Erythroblast (primary cell): ENCODE results near the gene TRIO.

Experiments
- DNase-seq, 2 experiments: peaks; one replicate each; lab custom pipeline; 2025; lab: John Stamatoyannopoulos, UW
- GATA1 ChIP-seq: IDR thresholded peaks from 2 replicates; pipeline ENCODE4 v1.6.1; 2011; ENCODE audit warnings: low read depth, mild to moderate bottlenecking, control low read depth, low read length, moderate library complexity
- POLR2A ChIP-seq: IDR thresholded peaks from 2 replicates; pipeline ENCODE4 v1.6.1; 2011; ENCODE audit warnings: mild to moderate bottlenecking, low read length

The TRIO gene

GRCh38 chr5:14156650-14157492 is 13.7 kb downstream of the TRIO start:
- DNase-seq: no peak
- TF ChIP-seq POLR2A (no peak), GATA1 (no peak)

GRCh38 chr5:14157493-14157782 is 14.3 kb downstream of the TRIO start:
- no peak for DNase-seq

GRCh38 chr5:14158890-14159666 is 15.9 kb downstream of the TRIO start:
- no peak for DNase-seq
- TF ChIP-seq POLR2A (no peak), GATA1 (no peak)

More at GRCh38 chr5:14157493-14157782, 14.3 kb downstream of the TRIO start:
- no peak for TF ChIP-seq POLR2A
- no peak for TF ChIP-seq GATA1

- TF ChIP-seq POLR2A (no peak), GATA1 (no peak)
- no peak for DNase-seq
Measured at GRCh38 chr5:14161825-14162556, 18.8 kb downstream of the TRIO start.

- TF ChIP-seq POLR2A (no peak), GATA1 (no peak)
- DNase-seq: no peak
Measured at GRCh38 chr5:14164164-14165163, 21.3 kb downstream of the TRIO start.

- DNase-seq: no peak
- no peak for TF ChIP-seq POLR2A
- no peak for TF ChIP-seq GATA1
Measured at GRCh38 chr5:14165375-14166106, 22.4 kb downstream of the TRIO start.

- TF ChIP-seq POLR2A (no peak), GATA1 (no peak)
- no peak for DNase-seq
Measured at GRCh38 chr5:14166437-14166836, 23.3 kb downstream of the TRIO start.

- DNase-seq: no peak
Measured at GRCh38 chr5:14167211-14167845, 24.2 kb downstream of the TRIO start.

GRCh38 chr5:14168144-14168792 is 25.1 kb downstream of the TRIO start:
- TF ChIP-seq GATA1 (no peak), POLR2A (no peak)
- DNase-seq: no peak

More at GRCh38 chr5:14167211-14167845, 24.2 kb downstream of the TRIO start:
- TF ChIP-seq POLR2A: no peak
- TF ChIP-seq GATA1: no peak

- no peak for DNase-seq
- no peak for TF ChIP-seq POLR2A
- TF ChIP-seq GATA1: no peak
Measured at GRCh38 chr5:14168793-14169262, 25.7 kb downstream of the TRIO start.

- DNase-seq: no peak
- TF ChIP-seq GATA1 (no peak), POLR2A (no peak)
Measured at GRCh38 chr5:14171046-14171445, 27.9 kb downstream of the TRIO start.

GRCh38 chr5:14171621-14172020 is 28.5 kb downstream of the TRIO start:
- TF ChIP-seq GATA1: no peak
- no peak for TF ChIP-seq POLR2A
- no peak for DNase-seq
